H1 (cell line): ENCODE results near the gene HNRNPCL2. TPM values are rescaled to one million over a fixed set of nuclear protein-coding genes. Genes with fewer than 3 reads are reported as not detected.
"Not testable (repeated sequence)": the region's sequence is repeated elsewhere in the genome, so short reads cannot be mapped to it uniquely, and the experiment has no call there.

Source experiments
- CTCF ChIA-PET: fragments of 300-600 bp; sonication (Branson Sonifier 250); formaldehyde crosslinking; loops from one replicate; lab custom pipeline; 2021; ENCODE audit not compliant: partially characterized antibody; lab: Charles Lee
- POLR2A ChIA-PET: fragments of 300-600 bp; sonication (Branson Sonifier 250); formaldehyde crosslinking; loops from one replicate; lab custom pipeline; 2021; ENCODE audit warnings: inconsistent platforms; ENCODE audit not compliant: partially characterized antibody; lab: Charles Lee
- DNase-seq, 2 experiments: peaks; one replicate each; pipeline versions ENCODE4 v3.0.0 to v3.0.0-alpha.2; 2010 to 2022; ENCODE audit warnings: low spot score in 2 of 2, low read depth in 1 of 2, mixed read lengths in 1 of 2
- FAIRE-seq: peaks from 2 replicates; lab custom pipeline; 2011; peaks lifted over from hg19 to GRCh38; lab: Jason Lieb, UNC
- H2AFZ ChIP-seq: 2 replicates; pipeline ENCODE4 v1.8.1; 2012; ENCODE audit warnings: low read length, inconsistent platforms
- H2AK5ac ChIP-seq: 2 replicates; pipeline ENCODE4 v1.6.1; 2013; ENCODE audit warnings: low read depth, low read length
- H2BK120ac ChIP-seq: replicated peaks from 2 replicates; pipeline ENCODE3; 2013; ENCODE audit warnings: low read depth, low read length, inconsistent platforms
- H2BK12ac ChIP-seq: 2 replicates; pipeline ENCODE4 v1.6.1; 2013; ENCODE audit warnings: low read depth, low read length
- H2BK15ac ChIP-seq: 2 replicates; pipeline ENCODE4 v1.6.1; 2013; ENCODE audit warnings: low read length
- H2BK20ac ChIP-seq: 2 replicates; pipeline ENCODE4 v1.6.1; 2013; ENCODE audit warnings: low read length
- H2BK5ac ChIP-seq: 2 replicates; pipeline ENCODE4 v1.6.1; 2013; ENCODE audit warnings: low read depth, low read length
- H3K14ac ChIP-seq: 2 replicates; pipeline ENCODE4 v1.6.1; 2013; ENCODE audit warnings: inconsistent platforms; ENCODE audit not compliant: insufficient read length
- H3K18ac ChIP-seq: 2 replicates; pipeline ENCODE4 v1.6.1; 2013; ENCODE audit warnings: low read length; ENCODE audit errors: extremely low read depth
- H3K23ac ChIP-seq: 2 replicates; pipeline ENCODE4 v1.6.1; 2013; ENCODE audit warnings: inconsistent platforms; ENCODE audit not compliant: insufficient read length
- H3K23me2 ChIP-seq: 2 replicates; pipeline ENCODE4 v1.6.1; 2013; ENCODE audit warnings: low read depth, low read length
- H3K27ac ChIP-seq: 2 replicates; pipeline ENCODE4 v1.6.1; 2011; ENCODE audit warnings: low read depth, low read length, inconsistent platforms
- H3K27me3 ChIP-seq, 4 experiments: replicated peaks in 1 of 4; 1 replicate in 1 of 4; 2 replicates in 3 of 4; pipeline versions ENCODE4 v1.6.1 to v1.8.1; 2011 to 2013; ENCODE audit warnings: low read length in 3 of 4, mild to moderate bottlenecking in 3 of 4, inconsistent platforms in 2 of 4, mixed read lengths in 2 of 4, moderate library complexity in 1 of 4; ENCODE audit not compliant: control insufficient read depth in 3 of 4, insufficient read depth in 3 of 4; ENCODE audit errors: extremely low read depth in 1 of 4
- H3K36me3 ChIP-seq, 4 experiments: 2 replicates each; pipeline versions ENCODE4 v1.6.1 to v1.8.1; 2011 to 2013; ENCODE audit warnings: mild to moderate bottlenecking in 4 of 4, low read length in 3 of 4, moderate library complexity in 2 of 4, control low read depth in 1 of 4, inconsistent platforms in 1 of 4; ENCODE audit not compliant: insufficient read depth in 4 of 4, control insufficient read depth in 2 of 4
- H3K4ac ChIP-seq: replicated peaks from 2 replicates; pipeline ENCODE3; 2013; ENCODE audit warnings: low read length, low read depth, mixed read lengths, inconsistent platforms; ENCODE audit not compliant: insufficient read length
- H3K4me1 ChIP-seq, 4 experiments: replicated peaks in 1 of 4; 1 replicate in 1 of 4; 2 replicates in 3 of 4; pipeline versions ENCODE4 v1.6.1 to v1.8.1; 2011 to 2013; ENCODE audit warnings: low read length in 3 of 4, inconsistent platforms in 2 of 4, mixed read lengths in 1 of 4; ENCODE audit not compliant: insufficient read depth in 4 of 4, control insufficient read depth in 3 of 4
- H3K4me2 ChIP-seq, 2 experiments: 2 replicates each; pipeline versions ENCODE4 v1.6.1 to v1.8.1; 2011 to 2013; ENCODE audit warnings: low read depth in 2 of 2, low read length in 2 of 2, control low read depth in 1 of 2, inconsistent platforms in 1 of 2, mild to moderate bottlenecking in 1 of 2; ENCODE audit not compliant: insufficient read depth in 1 of 2
- H3K4me3 ChIP-seq, 4 experiments: fragments of 200-600, 300-600 bp in 1 of 4; sonication (generic), shearing (Covaris generic), sonication (Bioruptor Twin) in 1 of 4; 2 replicates each; pipeline versions ENCODE4 v1.5.1 to v1.8.1; 2011 to 2016; ENCODE audit warnings: low read length in 4 of 4, low read depth in 3 of 4, control low read depth in 2 of 4, inconsistent platforms in 2 of 4, mild to moderate bottlenecking in 2 of 4, mixed read lengths in 1 of 4, moderate library complexity in 1 of 4; ENCODE audit not compliant: insufficient read depth in 2 of 4; ENCODE audit errors: extremely low read depth in 1 of 4
- H3K56ac ChIP-seq: replicated peaks from 2 replicates; pipeline ENCODE3; 2013; ENCODE audit warnings: low read depth, mild to moderate bottlenecking, mixed read lengths, low read length, inconsistent platforms; ENCODE audit not compliant: insufficient read length
- H3K79me1 ChIP-seq: 2 replicates; pipeline ENCODE4 v1.6.1; 2013; ENCODE audit warnings: low read depth, low read length, control low read depth
- H3K79me2 ChIP-seq, 2 experiments: 2 replicates each; pipeline versions ENCODE4 v1.6.1 to v1.8.1; 2012 to 2013; ENCODE audit warnings: low read length in 2 of 2, mild to moderate bottlenecking in 2 of 2, inconsistent platforms in 1 of 2; ENCODE audit not compliant: insufficient read depth in 2 of 2, control insufficient read depth in 1 of 2
- H3K9ac ChIP-seq, 4 experiments: replicated peaks in 1 of 4; 1 replicate in 1 of 4; 2 replicates in 3 of 4; pipeline versions ENCODE4 v1.6.1 to v1.8.1; 2011 to 2013; ENCODE audit warnings: low read depth in 3 of 4, low read length in 3 of 4, control low read depth in 2 of 4, mild to moderate bottlenecking in 2 of 4, moderate library complexity in 2 of 4, inconsistent platforms in 1 of 4; ENCODE audit errors: extremely low read depth in 1 of 4
- H3K9me3 ChIP-seq, 2 experiments: 2 replicates each; pipeline versions ENCODE4 v1.6.1 to v1.8.1; 2012 to 2013; ENCODE audit warnings: mild to moderate bottlenecking in 2 of 2, moderate library complexity in 2 of 2, control low read depth in 1 of 2, inconsistent platforms in 1 of 2, low read depth in 1 of 2, low read length in 1 of 2, mixed read lengths in 1 of 2; ENCODE audit not compliant: insufficient read depth in 2 of 2
- H4K20me1 ChIP-seq, 2 experiments: replicated peaks in 1 of 2; 2 replicates each; pipeline versions ENCODE3 to v1.8.1; 2011 to 2013; ENCODE audit warnings: inconsistent platforms in 2 of 2, low read length in 2 of 2, mild to moderate bottlenecking in 1 of 2; ENCODE audit not compliant: insufficient read depth in 2 of 2, control insufficient read depth in 1 of 2
- H4K5ac ChIP-seq: 2 replicates; pipeline ENCODE4 v1.6.1; 2013; ENCODE audit warnings: low read length, low read depth, mixed read lengths, inconsistent platforms; ENCODE audit not compliant: insufficient read length
- H4K8ac ChIP-seq: 2 replicates; pipeline ENCODE4 v1.8.0; 2013; ENCODE audit warnings: mild to moderate bottlenecking, moderate library complexity, low read length, inconsistent platforms; ENCODE audit not compliant: insufficient read depth; ENCODE audit errors: extremely low read depth
- H4K91ac ChIP-seq: replicated peaks from 2 replicates; pipeline ENCODE3; 2013; ENCODE audit warnings: low read length, mixed read lengths, inconsistent platforms; ENCODE audit not compliant: insufficient read length
- WGBS, 2 experiments: shearing (Covaris generic) in 1 of 2; methylation state at CpG; one replicate each; pipeline versions ENCODE4 v1.1.6 to v1.1.7; 2013 to 2015; ENCODE audit warnings: low lambda C conversion rate in 2 of 2, mixed read lengths in 2 of 2, inconsistent platforms in 1 of 2, low coverage in 1 of 2, missing lambda C conversion rate in 1 of 2; ENCODE audit not compliant: insufficient replicate concordance in 2 of 2, insufficient coverage in 1 of 2, insufficient read length in 1 of 2; ENCODE audit errors: extremely low coverage in 1 of 2, missing lambda C conversion rate in 1 of 2; 5-methylcytosine and 5-hydroxymethylcytosine counted together
- long read RNA-seq, 2 experiments: library from RNA in 1 of 2; library from capped mRNA in 1 of 2; stranded (forward); transcript quantifications; one replicate each; pipeline ENCODE4 v2.0.0, GENCODE V29; 2021; ENCODE audit warnings: inconsistent platforms in 1 of 2
- polyA minus RNA-seq, 3 experiments: library from RNA; depleted of rRNA, polyadenylated mRNA; stranded (reverse); fragments of >200 nt; gene quantifications; 1 replicate in 2 of 3; 2 replicates in 1 of 3; pipeline ENCODE4 v1.2.3, GENCODE V29; 2011
- polyA plus RNA-seq, 7 experiments: library from polyadenylated mRNA; depleted of rRNA in 3 of 7; stranded (reverse) in 5 of 7; unstranded in 2 of 7; fragments of >200 nt in 5 of 7; fragments of 200-250 nt in 2 of 7; gene quantifications; 1 replicate in 5 of 7; 2 replicates in 1 of 7; 4 replicates in 1 of 7; pipeline versions ENCODE4 v1.2.1 to v1.2.3, GENCODE V29; 2011 to 2013; ENCODE audit warnings: missing spikeins in 2 of 7, mixed read lengths in 2 of 7
- total RNA-seq: library from RNA; stranded (reverse); fragmentation: NEBNext Ultra II Directional; extraction: Animal tissue kit (Norgen Biotek cat#: 25700); gene quantifications from 2 replicates; pipeline ENCODE4 v1.2.1, GENCODE V29; 2021

Gene HNRNPCL2
- total RNA-seq (not detected in 2 replicates), polyA plus RNA-seq (2011; rRNA removed) (not detected in 2 replicates), polyA minus RNA-seq (2011; rRNA and poly(A)+ RNA removed) (not detected in 2 replicates)
- polyA plus RNA-seq (2011; cell fraction: cytosol; rRNA removed) = not detected
- not detected for polyA plus RNA-seq (2011; cell fraction: nucleus; rRNA removed)
- polyA plus RNA-seq (2012, experiment 1 of 2) = not detected in 4 replicates
- not detected for polyA plus RNA-seq (2012, experiment 2 of 2)
- not detected for polyA plus RNA-seq (2013, experiment 1 of 2)
- polyA plus RNA-seq (2013, experiment 2 of 2) = not detected
- not detected for polyA minus RNA-seq (2011; cell fraction: cytosol; rRNA and poly(A)+ RNA removed)
- polyA minus RNA-seq (2011; cell fraction: nucleus; rRNA and poly(A)+ RNA removed) = not detected
- long read RNA-seq, experiment 1 = 0 reads
- long read RNA-seq, experiment 2 = 0 reads

DNA sequence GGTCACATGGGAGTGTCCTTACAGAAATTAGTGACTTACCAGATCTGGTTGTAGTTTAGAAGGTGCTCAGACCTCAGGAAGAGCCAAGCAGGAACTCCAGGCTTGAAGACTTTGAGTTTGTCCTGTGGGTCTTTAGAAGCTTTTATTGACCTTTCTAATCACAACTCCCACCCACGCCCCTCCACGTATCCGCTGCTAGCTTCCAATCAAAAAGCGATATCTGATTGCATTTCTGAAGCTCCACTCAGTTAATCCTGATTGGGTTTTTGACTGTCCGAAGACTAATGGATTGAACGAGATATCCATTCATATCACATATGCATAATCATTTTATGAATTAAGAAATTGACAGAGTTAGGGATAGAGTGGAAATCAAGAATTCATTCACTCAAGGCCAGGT lies at the start of gene HNRNPCL2:
HNRNPCL2 (minus strand) TSS at position 101 of the 400 bp plus-strand sequence. CDS start 454 bp downstream, outside the sequence.
- CTCF ChIA-PET, H2BK20ac ChIP-seq, H4K5ac ChIP-seq, H4K20me1 ChIP-seq, H3K23me2 ChIP-seq, POLR2A ChIA-PET, H3K4me1 ChIP-seq, H2AFZ ChIP-seq, DNase-seq, H3K36me3 ChIP-seq, H3K79me1 ChIP-seq, H3K27me3 ChIP-seq, H3K56ac ChIP-seq, H2BK12ac ChIP-seq, H3K23ac ChIP-seq, H2BK5ac ChIP-seq, H3K14ac ChIP-seq, H2BK120ac ChIP-seq, H3K79me2 ChIP-seq, H2BK15ac ChIP-seq, H4K8ac ChIP-seq, H2AK5ac ChIP-seq, FAIRE-seq, H3K9ac ChIP-seq, H3K18ac ChIP-seq, H3K4ac ChIP-seq, H3K4me3 ChIP-seq, H3K27ac ChIP-seq, H3K4me2 ChIP-seq, H4K91ac ChIP-seq: not testable (repeated sequence)
- H3K9me3 ChIP-seq = peaks cover 59 to 61% of the 10 kb centered on the region in 2 experiments
- 85% methylated on average over 6 of the region's 6 CpGs; no CpG with 5 or more reads in 1 of the 2 experiments for WGBS, 2 experiments
